ENCODE results near the gene PSMA7. TPM values are rescaled to one million over a fixed set of nuclear protein-coding genes. Genes with fewer than 3 reads are reported as not detected.

PSMA7 gene
- total RNA-seq, 2 experiments from 2014 or later: 432 to 433 TPM

GRCh38 chr20:62111148-62111547 lies 32.0 kb downstream of the PSMA7 start:
- ChIA-PET POLR2A (no interaction called here), CTCF (no interaction called here)

- POLR2A ChIA-PET: no interaction called here
- CTCF ChIA-PET: no interaction called here
Measured at GRCh38 chr20:62105592-62105991, 37.6 kb downstream of the PSMA7 start.

GRCh38 chr20:62104791-62105345 lies 38.3 kb downstream of the PSMA7 start:
- POLR2A ChIA-PET: no interaction called here
- CTCF ChIA-PET: no interaction called here

- ChIA-PET CTCF (no interaction called here), POLR2A (no interaction called here)
Measured at GRCh38 chr20:62104234-62104789, 38.9 kb downstream of the PSMA7 start.

DNA sequence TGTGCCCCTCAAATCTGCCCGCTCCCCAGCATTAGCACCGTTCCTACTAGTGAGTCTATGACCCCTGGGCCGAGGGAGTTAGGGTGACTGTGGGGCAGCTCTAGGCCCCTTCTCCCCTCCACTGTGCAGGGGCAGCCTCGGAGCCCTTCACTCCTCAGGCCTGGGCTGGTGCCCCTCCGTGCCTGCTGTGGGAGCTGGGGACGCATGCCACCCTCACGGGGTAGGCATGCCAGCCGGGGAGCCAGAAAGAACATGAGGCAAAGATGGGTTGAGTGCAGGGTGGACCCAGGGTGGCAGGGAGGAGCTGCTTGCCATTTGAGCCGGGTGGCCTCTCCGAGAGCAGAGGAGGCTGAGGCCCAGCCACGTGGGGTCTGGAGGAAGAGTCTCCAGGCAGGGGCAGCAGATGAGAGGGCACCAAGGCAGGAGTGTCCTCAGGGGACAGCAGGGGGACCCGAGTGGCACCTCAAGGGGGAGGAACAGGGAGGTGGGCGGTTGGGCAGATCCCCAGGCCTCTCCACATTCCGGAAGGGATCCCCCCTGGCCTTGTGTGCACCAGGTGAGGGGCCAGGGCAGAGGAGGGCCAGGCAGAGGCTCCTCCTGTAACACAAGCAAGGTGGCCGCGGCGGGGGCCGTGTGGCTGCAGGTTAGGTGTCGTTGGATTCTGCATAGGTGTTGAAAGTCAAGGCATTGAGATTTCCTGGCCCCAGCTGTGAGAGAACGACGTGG lies 39.5 kb downstream of the PSMA7 start:
- ChIA-PET POLR2A (no interaction called here), CTCF (no interaction called here)

GRCh38 chr20:62101078-62101477 lies 42.1 kb downstream of the PSMA7 start:
- CTCF ChIA-PET: no interaction called here
- POLR2A ChIA-PET: no interaction called here

DNA sequence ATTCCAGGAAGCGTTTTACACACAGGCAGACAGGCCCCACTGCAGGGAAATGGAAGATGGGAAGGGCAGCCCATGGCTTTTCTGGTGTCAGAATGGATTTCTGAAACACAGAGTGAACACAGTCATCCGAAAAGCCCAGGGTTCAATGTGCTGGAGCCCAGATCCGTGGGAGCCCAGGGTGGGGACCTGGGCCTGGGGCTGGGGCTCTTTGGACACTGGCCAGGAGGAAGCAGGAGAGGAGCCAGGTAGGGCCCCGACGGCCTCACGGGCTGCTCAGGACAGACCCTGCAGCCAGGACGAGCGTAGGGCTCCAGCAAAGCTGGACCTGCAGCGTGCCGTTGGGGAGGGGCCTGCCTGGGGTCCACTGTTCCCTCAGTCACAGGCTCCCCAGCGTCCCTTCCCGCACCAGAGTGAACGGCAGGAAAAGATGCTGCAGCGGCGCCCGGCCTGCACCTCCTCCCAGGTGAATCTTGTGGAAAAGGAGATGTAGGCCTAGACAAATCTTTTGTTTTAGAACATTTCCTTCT lies 45.2 kb downstream of the PSMA7 start:
- POLR2A ChIA-PET: no interaction called here

DNA sequence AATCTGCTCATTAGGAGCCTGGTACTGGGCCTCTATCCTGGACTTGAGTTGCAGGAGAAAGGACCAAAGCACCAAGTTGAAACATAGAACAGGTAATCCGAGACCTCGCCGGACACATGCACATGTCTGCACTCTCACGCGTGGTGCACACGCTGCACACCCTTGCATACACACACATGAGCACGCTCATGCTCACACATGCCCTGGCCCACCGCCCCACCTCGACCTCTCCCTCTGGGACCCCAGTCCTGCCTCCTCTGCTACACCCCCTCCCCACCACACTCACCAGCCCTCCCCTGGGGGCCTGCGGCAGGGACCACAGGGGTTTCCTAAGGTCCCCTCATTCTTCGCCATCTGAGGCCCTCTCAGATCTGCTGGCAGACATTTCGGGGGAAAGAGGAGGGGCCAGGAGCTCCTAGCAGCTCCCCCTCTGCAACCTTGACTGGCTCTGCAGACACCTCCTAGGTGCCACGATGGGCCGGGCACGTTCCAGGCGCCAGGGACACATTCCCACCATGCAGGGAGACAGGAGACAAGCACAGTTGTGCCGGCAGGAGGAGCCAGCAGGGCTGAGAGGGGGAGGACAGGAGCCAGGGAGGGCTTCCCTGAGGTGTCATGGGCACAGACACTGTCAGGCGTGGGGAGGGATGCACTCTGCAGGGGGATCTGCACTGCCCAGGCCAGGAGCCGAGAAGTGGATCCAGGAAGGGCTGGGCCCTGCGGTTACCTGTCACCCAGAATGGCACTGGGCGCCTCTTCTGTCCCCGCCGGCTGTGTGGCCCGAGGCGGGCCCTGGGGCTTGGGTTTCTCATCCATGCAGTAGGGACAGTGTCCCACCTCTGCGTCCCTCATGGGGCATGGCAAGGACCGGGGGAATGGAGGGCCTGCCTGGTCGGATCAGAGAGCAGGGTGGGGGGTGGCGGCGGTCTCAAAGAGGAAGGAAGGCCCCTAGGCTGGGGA lies 46.5 kb downstream of the PSMA7 start:
- POLR2A ChIA-PET: no interaction called here
- CTCF ChIA-PET: no interaction called here

More for the DNA sequence above, 45.2 kb downstream of the PSMA7 start:
- CTCF ChIA-PET: no interaction called here

DNA sequence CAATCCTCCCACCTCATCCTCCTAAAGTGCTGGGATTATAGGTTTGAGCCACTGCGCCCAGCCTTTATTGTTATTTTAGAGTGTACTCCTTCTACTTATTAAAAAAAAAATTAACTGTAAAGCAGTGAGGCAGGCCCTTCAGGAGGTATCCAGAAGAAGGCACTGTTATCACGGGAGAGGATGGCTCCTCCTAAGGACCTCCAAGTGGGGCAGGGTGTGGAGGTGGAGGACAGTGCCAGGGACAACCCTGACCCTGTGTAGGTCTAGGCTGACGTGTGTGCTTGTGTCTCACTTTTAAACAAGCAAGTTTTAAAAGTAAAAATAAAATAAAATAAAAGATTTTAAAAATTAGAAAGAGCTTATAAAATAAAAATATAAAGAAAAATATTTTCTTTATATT lies 53.8 kb downstream of the PSMA7 start:
- POLR2A ChIA-PET: no interaction called here
- CTCF ChIA-PET: no interaction called here

DNA sequence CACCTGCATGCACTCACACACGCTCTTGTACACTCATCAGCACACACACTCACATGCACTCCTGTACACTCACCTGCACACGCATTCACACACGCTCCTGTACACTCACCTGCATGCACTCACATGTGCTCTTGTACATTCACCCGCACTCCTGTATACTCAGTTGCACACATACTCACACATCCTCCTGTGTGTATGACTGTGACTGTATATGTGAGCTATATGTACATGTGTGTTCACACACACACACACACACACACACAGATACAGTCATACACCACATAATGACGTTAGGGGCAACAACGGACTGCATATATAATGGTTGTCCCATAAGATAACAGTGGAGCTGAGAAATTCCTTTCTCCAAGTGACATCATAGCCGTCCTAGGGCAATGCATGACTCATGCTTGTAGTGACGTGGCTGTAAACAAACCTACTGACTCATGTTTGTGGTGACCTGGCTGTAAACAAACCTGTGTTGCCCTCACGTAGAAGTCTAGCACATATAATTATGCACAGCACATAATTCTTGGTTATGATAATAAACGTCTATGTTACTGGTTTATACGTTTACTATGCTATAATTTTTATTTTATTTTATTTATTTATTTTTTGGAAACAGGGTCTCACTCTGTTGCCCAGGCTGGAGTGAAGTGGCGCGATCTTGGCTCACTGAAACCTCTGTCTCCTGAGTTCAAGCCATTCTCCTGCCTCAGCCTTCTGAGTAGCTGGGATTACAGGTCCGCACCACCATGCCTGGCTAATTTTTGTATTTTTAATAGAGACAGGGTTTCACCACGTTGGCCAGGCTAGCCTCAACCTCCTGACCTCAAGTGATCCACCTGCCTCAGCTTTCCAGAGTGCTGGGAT lies 54.7 kb downstream of the PSMA7 start:
- ChIA-PET POLR2A (no interaction called here), CTCF (no interaction called here)

DNA sequence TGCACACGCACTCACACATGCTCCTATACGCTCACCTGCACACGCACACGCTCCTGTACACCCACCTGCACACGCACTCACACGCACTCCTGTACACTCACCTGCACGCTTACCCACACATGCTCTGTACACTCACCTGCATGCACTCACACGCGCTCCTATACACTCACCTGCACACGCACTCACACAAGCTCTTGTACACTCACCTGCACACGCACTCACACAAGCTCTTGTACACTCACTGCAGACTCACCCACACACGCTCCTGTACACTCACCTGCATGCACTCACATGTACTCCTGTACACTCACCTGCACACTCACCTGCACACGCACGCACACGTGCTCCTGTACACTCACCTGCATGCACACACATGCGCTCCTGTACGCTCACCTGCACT lies 55.6 kb downstream of the PSMA7 start:
- POLR2A ChIA-PET: no interaction called here
- CTCF ChIA-PET: no interaction called here

DNA sequence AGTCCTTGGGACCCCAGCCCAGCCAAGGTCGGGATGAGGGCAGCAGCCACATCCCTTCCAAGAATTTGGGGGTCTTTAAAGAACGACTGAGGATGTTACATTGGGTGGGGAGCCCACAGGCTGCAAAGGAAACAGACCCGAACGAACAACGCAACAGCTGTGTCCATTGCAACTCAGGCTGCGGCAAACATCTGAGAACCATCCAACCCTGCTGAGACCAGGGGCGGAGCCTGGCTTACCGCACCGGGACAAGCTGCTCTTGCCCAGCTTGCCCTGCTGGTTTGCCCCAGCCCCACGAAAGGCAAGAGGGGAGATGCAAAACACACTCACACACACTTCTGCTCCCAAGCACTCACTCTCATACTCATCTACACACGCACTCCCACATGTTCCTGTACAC lies 56.0 kb downstream of the PSMA7 start:
- ChIA-PET CTCF (no interaction called here), POLR2A (no interaction called here)

Other genes with a start within 250 kb of the PSMA7 start
- gene TAF4, start 77.5 kb downstream of the PSMA7 start, total RNA-seq: 10 to 100 TPM; 20.7 to 21.2 TPM
- gene LSM14B, start 20.9 kb downstream of the PSMA7 start, total RNA-seq: 10 to 100 TPM; 34.6 to 35.3 TPM
- 10 to 100 TPM; 18.0 to 19.5 TPM for gene SS18L1, start 375 bp upstream of the PSMA7 start, total RNA-seq
- gene MTG2, start 39.6 kb upstream of the PSMA7 start, total RNA-seq: 10 to 100 TPM; 45.0 to 45.8 TPM
- not detected for gene HRH3, start 76.9 kb upstream of the PSMA7 start, total RNA-seq
- gene OSBPL2, start 95.1 kb upstream of the PSMA7 start, total RNA-seq: 10 to 100 TPM; 17.9 to 21.2 TPM
- gene ADRM1, start 159.6 kb upstream of the PSMA7 start, total RNA-seq: 100 to 1,000 TPM; 154 TPM
- 1 to 10 TPM in 1 of 2 experiments, under 1 TPM in 1; 0.30 to 1.0 TPM for gene LAMA5, start 223.9 kb upstream of the PSMA7 start, total RNA-seq
- gene RPS21, start 243.7 kb upstream of the PSMA7 start, total RNA-seq: 1,000 to 10,000 TPM; 2,101 to 2,191 TPM